Activated effector memory CD4-positive, alpha-beta T cell treated with Interleukin-2 at 50 U/mL for 16 hours (primary cell): ENCODE data around the gene LMTK3.
A peak's percentile ranks its signal among the peaks of the same experiment; 100 is the strongest.

Source experiments
- DNase-seq: peaks from one replicate; pipeline ENCODE4 v3.0.0-alpha.2; 2020

LMTK3 gene

GRCh38 chr19:48511800-48512503 lies at the start of gene LMTK3:
TSS of gene LMTK3 (minus strand) at chr19:48511835. CDS start at chr19:48511576, 259 bp downstream.
- DNase-seq, result peak; percentile 78

GRCh38 chr19:48561412-48561811 lies 49.8 kb upstream of the LMTK3 start:
- DNase-seq, result no peak

GRCh38 chr19:48560095-48560530 lies 48.5 kb upstream of the LMTK3 start:
- DNase-seq, result no peak

- DNase-seq, result no peak
Measured at GRCh38 chr19:48558018-48558684, 46.5 kb upstream of the LMTK3 start.

GRCh38 chr19:48556825-48557224 lies 45.2 kb upstream of the LMTK3 start:
- DNase-seq, result no peak

- DNase-seq, result no peak
Measured at GRCh38 chr19:48556163-48556562, 44.5 kb upstream of the LMTK3 start.

GRCh38 chr19:48554385-48555091 lies 42.9 kb upstream of the LMTK3 start:
- DNase-seq, result no peak

- no peak for DNase-seq
Measured at GRCh38 chr19:48553676-48554384, 42.2 kb upstream of the LMTK3 start.

- no peak for DNase-seq
Measured at GRCh38 chr19:48552406-48553322, 41.0 kb upstream of the LMTK3 start.

- no peak for DNase-seq
Measured at GRCh38 chr19:48551437-48552302, 40.0 kb upstream of the LMTK3 start, which contains the start of gene SULT2B1. TSS of gene SULT2B1 (plus strand) at chr19:48552172. CDS start at chr19:48552253, 81 bp downstream.

GRCh38 chr19:48549380-48549779 lies 37.7 kb upstream of the LMTK3 start:
- no peak for DNase-seq

GRCh38 chr19:48548253-48548911 lies 36.7 kb upstream of the LMTK3 start:
- no peak for DNase-seq

GRCh38 chr19:48547722-48548121 lies 36.1 kb upstream of the LMTK3 start:
- DNase-seq, result no peak

- no peak for DNase-seq
Measured at GRCh38 chr19:48544856-48545750, 33.5 kb upstream of the LMTK3 start.

GRCh38 chr19:48543121-48543710 lies 31.6 kb upstream of the LMTK3 start:
- DNase-seq, result no peak

- no peak for DNase-seq
Measured at GRCh38 chr19:48541813-48542212, 30.2 kb upstream of the LMTK3 start.

- no peak for DNase-seq
Measured at GRCh38 chr19:48540110-48540509, 28.5 kb upstream of the LMTK3 start.

- no peak for DNase-seq
Measured at GRCh38 chr19:48539503-48540096, 28.0 kb upstream of the LMTK3 start.
